HG03439 (cell line): ENCODE data around the gene NOM1.

Experiments used
- ATAC-seq: cut with Tn5 transposase; IDR thresholded peaks from one replicate; pipeline ENCODE4 v1.9.1; 2021; ENCODE audit warnings: mild to moderate bottlenecking, moderate library complexity; ENCODE audit not compliant: unreplicated experiment

The NOM1 gene

DNA sequence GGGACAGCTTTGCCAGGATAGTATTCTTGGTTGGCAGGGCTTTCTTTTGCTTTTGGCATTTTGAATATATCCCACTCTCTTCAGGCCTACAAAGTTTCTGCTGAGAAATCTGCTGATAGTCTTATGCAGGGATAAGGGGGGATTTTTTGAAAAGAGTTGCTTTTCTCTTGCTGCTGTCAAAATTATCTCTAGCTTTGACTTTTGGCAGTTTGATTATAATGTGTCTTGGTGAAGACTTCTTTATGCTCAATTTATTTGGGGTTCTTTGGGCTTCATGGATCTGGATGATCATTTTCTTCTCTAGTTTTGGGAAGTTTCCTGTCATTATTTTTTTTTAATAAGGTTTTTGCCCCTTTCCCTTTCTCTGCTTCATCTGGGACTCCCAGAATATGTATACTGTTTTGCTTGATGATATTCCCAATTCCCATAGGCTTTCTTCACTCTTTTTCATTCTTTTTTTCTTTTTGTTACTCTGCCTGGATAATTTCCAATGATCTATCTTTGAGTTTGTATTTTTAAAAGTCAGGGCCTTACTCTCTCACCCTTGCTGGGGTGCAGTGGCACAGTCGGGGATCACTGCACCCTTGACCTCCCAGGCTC is 29.6 kb downstream of the NOM1 start:
- no peak for ATAC-seq

DNA sequence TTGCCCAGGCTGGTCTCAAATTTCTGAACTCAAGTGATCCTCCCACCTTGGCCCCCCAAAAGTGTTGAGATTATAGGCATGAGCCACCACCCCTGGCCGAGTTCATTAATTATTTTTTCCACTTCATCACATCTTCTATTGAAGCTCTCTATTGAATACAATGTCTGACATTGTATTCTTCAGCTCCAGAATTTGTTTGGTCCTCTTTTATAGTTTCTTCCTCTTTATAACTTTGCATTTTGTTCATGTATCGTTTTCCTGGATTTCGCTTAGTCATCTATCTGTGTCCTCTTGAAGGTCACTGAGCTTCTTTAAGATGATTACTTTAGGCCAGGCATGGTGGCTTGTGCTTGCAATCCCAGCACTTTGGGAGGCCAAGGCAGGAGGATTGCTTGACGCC is 30.2 kb downstream of the NOM1 start:
- ATAC-seq = no peak

DNA sequence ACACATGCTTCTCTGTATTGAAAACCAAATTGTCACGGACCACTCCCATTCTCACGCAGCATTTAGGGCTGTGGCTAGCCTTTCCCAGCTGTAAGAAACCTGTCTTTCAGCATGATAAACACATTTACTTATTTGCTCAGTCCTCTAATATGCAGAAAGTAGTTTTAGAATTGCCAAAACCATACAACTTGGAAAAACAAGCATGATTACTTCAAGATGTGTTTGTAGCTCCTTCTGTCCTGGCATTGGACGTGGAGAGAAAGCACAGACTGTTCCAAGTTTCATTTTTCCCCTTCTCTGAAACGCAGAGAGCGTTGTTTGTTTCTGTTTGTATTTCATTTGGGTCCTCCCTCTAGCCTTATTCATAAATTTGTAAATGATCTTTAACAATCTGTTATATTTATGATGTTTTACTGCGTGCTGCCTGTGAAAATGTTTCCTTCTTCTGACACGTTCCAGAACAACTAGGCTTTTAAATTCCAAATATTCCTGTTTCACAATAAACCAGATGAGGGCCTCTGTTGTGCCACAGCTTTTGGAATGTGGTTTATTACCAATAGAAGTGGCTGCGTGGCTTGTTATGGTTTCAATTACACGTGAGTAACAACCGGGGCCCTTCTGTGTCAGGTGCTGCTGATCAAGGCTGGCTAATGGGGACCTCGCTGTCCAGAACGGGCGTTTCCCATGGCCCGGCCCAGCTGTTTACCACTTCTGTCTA is 34.8 kb downstream of the NOM1 start:
- ATAC-seq = no peak

DNA sequence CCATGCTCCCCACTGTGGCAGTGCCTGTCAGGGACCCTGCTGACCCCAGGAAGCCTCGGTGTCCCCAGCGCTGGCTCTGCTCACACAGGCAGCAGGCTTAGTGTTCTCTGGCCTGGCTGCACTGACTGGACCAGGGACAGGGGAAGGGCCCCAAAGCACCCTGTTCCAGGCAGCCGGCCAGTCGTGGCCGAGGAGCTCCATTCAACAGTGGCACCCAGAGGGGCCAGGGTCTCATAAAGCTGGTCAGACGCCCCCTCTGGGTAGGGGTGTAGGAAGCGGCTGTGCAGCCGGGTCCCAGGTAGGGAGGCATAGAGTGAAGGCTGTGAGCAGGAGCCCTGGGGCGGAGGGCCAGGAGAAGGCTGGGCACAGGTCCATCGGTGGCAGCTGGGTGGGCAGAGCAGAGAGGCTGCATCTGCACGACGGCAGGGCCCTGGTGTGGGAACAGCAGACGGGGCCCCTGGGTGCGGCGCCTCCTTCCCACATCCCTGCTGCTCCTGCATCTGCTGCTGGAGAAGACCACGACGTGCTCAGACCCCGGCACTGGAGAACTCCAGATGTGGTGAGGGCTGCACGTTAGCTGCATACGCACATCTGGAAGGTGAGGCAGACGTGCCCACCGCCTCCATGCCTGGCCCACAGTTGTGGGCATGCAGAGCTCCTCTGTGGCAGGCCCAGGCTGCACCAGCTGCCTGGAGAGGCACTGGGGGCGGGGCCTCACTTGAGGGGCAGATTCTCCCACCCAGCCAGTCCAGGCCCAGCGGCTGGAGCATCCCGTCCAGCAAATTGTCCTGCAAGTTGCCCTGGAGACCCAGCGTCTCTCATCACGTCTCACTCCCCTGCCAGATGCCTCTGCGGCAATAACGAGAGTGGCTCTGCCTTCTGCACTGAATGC is 35.8 kb downstream of the NOM1 start:
- ATAC-seq = no peak

DNA sequence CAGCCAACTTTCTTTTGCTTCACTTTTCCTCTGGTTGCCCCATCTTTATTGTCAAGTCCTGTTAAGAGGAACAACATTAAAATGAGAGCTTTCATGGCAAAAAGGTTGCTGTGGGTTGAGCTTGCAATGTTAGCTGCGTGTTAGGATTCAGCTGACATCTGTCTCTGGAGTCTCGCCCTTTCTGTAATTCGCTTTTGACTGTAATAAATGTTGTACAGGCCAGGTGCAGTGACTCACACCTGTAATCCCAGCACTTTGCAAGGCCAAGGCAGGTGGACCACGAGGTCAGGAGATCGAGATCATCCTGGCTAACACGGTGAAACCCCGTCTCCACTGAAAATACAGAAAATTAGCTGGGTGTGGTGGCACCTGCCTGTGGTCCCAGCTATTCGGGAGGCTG is 36.9 kb downstream of the NOM1 start:
- ATAC-seq = no peak

DNA sequence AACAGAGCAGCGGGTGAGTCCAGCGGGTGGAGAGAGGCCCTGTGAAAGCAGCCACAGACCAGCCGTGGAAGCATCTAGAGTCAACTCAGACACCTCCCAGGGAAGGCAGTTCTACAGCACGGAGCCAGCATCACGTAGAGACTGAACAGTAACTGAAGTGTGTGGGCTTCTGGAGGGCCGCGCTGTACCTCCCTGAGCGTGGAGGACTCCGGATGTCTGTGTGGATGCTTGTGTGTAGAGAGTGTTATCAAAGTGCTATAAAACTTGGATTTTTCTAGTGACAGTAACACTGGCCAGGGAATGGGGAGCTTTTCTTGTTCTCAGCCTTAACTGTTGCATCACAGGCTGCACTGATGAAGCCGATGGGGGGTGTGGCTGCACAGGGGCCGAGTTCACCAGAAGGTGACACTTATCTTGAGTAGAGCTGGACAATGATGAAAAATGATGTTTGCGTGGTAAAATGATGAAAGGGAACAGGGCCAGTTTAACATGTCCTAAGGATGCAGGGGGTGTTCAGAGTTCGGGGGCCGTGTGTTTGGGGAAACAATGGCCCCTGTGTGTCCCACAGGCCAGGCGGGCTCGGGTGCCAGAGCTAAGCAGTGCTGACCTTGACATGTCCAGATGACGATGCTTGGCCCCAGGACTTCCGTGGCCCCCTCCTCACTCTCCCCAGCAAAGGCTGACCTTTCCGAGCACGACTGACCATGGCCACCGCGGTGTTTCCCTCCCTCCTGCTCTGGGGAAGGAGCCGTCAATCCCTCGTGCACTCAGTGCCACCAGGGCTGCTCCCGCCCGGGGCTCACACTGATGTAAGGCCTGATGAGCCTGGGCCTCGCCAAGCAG is 39.1 kb downstream of the NOM1 start:
- no peak for ATAC-seq

DNA sequence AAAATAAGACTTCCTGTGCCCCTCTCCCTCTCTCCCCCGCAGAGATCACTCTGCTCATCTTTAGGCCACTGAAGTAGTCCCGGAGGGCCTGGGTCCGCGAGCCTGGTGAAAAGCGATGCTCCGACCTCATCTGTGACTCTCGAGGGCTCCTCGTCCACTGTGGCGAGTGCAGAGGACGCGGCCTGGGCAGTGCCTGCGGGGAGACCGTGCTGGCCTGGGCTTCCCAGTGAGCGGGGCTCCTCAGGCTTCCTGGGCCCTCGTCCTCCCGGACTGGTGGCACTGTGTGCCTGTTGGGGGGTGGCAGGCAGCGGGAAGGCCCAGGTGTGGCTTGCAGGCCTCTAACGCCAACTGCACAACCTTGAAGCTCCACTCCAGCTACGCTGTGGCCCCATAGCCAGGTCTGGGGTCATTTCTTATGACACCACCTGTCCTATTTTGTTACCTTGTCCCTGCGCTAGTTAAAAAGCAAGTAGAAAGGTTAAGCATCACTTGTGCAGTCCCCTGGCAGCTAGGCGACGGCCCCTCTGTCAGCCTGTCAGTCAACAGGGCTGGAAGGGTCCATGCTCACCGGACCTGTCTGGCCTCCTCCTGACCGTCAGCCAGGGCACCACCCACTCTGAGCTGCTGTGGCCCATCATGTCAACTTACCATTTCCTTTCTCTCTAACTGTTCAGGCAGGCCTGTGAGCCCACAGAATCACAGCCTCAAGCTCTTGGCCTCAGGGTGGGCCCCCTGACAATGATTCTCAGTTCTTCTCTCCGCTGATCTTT is 40.4 kb downstream of the NOM1 start:
- no peak for ATAC-seq

DNA sequence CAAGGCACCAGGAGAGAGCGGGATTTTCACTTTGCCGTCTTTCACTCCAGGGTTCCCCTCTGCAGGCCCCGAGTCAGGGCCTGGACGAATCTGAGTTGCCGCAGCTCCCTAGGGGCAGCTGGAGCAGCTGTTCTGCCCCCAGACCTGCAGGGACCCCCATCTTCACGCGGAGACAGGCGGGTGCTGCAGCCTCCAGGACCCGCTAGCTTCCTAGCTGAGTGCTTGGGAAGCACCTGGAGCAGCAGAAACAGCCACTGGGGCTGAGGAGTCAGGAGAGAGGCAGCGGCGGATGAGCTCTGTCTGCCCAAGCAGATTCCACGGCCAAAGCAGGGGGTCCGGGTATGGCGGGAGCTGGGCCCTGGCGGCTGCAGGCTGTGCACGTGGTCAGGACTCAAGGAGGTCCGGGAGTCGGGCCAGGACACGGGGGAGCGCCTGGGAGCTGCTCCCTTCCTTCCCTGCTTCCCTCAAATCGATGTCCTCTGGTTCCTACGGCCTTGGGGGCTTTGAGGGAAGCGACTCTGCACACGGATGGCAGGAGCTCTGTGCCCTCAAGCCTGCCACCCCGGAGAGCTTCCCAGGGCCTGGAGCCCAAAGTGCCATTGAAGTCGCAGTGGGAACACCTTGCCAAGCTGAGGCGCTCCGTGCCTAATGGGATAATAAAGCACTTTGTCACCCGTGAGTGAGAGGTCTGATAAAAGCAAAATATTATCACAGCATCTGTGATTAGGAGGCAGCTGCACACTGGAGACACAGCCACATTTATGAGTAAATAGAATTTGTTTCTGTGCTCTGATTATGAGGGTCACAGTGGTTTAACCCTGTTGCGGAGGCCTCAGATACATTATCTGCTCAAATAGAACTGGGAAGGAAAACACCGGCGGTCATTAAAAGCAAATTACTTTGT is 43.8 kb downstream of the NOM1 start:
- ATAC-seq = no peak

DNA sequence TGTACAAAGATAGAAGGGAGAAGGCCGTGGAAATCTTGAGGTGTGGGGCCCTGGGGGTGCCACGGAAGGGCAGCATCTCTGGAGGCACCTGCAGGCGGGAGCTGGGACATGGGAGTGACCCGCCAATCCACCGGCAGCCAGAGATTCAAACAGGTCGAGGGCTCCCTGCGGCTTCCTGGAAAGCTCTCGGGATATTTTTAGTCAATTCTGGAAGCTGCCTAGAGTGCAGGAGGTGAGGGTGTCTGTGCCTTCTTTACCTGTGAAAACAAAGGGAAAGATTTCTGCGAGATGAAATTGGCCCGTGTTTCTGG is 44.4 kb downstream of the NOM1 start:
- ATAC-seq = no peak

DNA sequence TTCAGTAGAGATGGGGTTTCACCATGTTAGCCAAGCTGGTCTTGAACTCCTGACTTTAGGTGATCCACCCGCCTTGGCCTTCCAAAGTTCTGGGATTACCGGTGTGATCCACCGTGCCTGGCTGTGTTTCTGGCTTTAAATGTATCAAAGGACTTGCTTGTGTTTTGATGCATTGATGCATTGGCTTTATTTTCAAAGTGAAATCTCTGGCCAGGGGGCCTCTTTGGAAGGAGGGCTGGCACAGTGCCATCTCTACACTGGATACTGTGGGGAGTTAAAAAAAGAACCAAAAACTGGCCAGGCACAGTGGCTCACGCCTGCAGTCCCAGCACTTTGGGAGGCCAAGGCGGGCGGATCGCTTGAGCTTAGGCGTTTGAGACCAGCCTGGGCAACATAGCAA is 44.9 kb downstream of the NOM1 start:
- ATAC-seq = no peak

DNA sequence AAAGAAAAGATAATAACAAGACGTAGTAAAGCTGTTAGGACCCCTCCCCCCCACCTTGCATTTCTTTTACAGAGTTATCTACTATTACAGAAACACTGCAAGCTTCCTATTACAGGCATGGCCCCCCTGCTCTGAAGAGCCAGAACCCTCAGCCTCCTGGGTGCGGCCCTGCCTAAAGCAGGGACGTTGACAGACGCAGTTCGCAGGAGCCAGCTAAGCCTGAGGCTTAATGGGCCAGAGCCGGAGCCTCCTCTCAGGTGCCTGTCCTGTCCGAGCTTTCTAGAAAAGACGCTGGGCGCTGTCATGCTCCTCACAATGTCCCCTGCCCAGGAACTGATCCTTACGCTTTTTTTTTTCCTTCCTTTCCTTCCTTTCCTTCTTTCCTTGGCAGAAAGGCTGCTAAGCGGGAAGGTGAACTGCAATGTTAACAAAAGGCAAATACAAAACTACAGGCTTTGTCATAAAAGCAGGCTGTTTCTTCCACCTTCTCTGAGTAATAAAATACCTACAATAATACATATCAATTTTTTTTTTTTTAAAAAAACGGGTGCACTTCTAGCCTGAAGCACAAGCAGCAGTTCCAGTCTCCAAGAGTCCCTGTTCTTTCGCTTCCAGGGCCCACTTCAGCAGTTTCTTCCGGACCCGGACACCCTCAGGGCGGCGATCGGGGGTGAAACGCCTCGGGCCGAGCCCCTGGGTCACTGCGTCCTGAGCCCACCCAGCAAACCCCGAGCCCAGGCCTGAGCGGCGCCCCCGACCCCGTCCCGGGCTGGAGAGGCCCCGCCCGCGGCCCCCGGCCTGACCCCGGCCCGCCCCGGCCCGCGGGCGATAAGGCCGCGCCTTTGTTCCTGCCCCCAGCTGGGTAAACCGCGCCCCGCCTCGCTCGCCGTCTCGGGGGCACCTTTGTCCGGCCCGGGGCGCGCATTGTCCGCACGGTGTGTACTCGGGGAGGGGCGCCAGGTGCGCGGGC is 49.8 kb downstream of the NOM1 start:
- ATAC-seq = no peak

DNA sequence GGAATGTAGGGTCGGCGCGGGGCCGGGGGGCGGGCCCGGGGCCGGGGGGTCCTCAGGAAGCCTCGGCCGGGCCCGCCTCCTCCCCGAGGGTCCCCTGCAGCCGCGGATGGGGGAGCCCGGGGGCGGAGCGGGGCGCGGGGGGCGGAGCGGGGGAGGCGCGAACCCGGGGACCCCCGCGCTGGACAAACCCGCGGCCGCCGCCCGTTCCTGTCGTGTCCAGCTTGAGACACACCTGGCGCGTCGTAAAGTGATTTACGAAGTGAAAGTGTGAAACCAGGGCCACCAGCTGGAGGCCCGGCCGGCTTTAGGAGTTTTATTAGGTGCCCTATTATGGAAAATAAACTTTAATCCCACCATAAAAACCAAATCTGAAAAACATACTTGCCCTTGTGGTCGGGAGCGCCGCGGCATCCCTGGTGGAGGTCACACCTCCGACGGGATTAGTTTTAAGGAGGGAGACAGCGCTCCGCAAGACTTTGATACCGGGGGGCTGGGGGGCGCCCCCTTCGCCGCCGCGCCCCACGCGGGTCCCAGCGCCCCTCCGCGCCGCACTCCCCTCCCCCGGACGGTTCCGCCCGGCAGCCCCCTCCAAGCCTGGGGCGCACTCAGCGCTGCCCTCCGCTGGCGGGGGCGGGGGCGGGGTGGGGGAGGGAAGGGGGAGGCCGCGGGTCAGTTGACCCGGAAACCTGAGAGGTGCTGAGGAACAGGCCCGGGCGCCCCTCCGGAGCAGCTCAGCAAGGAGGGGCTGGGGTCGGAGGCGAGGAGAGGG is 50.6 kb downstream of the NOM1 start:
- no peak for ATAC-seq

DNA sequence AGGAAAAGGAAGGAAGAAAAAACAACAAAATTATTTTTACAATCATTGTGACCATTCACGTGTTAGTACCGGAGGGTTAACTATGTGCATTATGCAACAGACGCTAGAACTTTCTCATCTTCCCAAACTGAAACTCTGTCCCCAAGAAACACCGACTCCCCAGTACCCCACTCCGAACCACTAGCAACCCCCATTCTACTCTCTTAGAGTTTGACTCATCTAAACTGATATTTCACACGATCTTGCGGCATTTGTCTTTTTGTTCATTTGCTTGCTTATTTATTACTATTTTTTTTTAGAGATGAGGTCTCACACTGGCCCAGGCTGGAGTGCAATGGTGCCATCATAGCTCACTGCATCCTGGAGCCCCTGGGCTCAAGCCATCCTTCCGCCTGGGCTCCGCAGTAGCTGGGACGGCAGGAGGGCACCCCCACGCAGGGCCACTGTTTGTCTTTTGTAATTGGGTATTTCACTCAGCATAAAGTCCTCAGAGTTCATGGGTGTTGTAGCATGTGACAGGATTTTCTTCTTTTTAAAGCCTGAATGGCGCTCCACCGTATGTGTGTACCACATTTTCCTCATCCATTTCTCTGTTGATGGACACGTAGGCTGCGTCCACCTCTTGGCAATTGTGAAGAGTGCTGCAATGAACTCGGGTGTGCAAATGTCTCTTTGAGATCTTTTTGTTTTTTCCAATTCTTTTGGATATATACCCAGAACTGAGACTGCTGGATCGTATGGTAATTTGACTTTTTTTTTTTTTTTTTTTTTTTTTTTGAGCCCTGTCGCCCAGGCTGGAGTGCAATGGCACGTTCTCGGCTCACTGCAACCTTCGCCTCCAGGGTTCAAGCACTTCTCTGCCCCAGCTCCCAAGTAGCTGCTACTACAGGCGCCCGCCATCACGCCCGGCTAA is 51.5 kb downstream of the NOM1 start:
- ATAC-seq = no peak

DNA sequence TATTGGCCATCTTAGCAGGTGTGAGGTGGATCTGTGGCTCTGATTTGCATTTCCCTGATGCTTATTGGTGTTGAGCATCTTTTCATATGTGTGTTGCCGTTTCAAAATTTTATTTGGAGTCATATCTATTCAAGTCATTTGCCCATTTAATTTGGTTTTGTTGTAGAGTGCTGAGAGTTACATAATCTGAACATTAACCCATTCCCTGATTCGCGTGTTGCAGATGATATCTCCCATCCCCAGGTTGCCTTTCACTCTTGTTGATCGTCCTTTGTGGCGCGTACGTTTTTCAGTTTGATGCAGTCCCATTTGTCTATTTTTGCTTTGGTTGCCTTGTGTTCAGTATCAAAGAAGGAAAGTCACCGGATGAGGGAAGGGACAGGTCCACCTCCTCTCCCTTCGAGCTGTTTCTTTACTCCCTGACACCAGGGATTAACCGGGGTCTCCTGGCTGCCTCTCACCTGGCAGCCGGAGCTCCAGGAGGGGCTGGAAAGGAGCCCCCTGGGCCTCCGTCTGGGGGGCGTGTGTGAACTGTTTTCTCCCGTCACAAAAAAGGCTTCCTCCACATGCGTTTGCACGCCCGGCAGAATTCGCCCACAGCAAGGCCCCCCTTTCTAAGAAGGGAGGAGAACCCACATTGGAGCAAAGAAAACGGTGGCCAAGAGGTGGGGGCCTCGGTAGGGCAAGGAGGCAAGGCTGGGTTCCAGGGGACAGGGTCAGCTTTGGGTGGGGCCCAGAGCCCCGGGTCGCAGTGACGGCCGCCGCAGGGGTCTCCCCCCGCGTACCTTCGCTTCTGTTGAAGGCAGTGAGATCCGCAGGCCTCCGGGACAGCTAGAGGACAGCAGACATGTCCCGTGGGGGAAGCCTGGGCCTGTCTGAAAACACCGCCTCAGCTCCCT is 52.7 kb downstream of the NOM1 start:
- no peak for ATAC-seq

DNA sequence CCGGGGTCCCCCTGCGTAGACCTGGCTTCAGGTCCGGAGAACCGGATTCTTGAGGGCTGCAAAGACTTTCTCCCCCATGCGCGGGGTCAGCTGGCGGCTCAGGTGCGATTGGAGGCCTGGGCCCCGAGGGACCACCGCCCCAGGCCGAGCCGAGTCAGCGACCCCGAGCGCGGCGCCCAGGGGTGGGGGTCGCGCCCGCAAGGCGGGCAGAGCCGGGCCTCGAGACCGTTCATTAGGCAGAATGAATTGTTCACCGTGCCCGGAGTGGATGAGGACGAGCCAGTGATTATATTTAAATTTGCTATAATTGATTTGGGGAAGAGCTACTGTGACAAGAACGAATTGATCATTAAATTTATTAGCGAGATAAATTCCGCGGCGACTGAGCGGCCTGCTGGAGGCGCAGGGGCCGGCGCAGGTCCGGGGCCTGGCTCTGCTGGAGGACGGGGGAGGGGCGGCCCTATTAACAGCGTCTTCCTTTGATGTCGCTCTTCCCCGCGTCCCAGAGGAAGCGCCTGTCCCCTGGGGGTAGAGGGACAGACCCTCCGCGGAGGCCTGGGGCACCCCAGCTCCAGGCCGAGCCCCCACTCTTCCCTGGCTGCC is 53.4 kb downstream of the NOM1 start:
- ATAC-seq = no peak
